GM12873 (cell line): ENCODE results near the gene PRLR.

Experiments used
- TF ChIP-seq, protein P1 (sequence below): IDR thresholded peaks from 2 replicates; pipeline ENCODE4 v1.5.1; 2012; ENCODE audit warnings: low read depth, mild to moderate bottlenecking, moderate library complexity, low read length, control low read depth; ENCODE audit not compliant: insufficient read depth; ENCODE audit errors: missing control alignments

Gene PRLR

DNA sequence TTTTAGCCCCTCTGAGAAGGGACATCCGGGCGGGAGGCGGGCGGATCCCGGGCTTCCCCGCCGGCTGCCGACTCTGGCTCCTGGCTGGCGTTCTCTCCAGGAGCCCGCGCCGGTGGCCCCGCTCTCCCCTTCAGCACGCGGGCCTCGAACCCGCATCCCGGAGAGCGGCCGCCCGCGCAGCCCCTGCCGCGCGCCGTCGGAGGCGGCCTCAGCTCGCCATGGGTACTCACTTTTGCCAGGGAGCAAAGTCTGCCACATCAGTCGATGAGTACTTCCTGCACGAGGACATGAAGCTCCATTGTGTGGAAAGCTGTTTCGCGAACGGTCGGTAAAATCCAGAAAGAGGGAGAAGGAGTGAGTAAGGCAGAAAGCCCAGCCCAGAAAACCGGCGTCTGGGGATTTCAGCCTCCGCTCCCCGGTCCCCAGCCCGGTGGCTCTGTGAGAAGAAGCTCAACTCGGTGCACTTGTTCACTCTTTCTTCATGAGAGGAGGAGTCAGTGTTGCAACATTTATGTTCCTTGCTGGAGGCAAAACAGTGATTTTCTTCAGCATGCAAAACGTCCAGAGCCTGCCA, at the start of gene PRLR:
Gene PRLR, minus strand, starts transcription at position 450 of the 574 bp plus-strand sequence. CDS start 140,867 bp downstream, outside the sequence.
- TF ChIP-seq, protein P1, sequence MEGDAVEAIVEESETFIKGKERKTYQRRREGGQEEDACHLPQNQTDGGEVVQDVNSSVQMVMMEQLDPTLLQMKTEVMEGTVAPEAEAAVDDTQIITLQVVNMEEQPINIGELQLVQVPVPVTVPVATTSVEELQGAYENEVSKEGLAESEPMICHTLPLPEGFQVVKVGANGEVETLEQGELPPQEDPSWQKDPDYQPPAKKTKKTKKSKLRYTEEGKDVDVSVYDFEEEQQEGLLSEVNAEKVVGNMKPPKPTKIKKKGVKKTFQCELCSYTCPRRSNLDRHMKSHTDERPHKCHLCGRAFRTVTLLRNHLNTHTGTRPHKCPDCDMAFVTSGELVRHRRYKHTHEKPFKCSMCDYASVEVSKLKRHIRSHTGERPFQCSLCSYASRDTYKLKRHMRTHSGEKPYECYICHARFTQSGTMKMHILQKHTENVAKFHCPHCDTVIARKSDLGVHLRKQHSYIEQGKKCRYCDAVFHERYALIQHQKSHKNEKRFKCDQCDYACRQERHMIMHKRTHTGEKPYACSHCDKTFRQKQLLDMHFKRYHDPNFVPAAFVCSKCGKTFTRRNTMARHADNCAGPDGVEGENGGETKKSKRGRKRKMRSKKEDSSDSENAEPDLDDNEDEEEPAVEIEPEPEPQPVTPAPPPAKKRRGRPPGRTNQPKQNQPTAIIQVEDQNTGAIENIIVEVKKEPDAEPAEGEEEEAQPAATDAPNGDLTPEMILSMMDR: no peak

DNA sequence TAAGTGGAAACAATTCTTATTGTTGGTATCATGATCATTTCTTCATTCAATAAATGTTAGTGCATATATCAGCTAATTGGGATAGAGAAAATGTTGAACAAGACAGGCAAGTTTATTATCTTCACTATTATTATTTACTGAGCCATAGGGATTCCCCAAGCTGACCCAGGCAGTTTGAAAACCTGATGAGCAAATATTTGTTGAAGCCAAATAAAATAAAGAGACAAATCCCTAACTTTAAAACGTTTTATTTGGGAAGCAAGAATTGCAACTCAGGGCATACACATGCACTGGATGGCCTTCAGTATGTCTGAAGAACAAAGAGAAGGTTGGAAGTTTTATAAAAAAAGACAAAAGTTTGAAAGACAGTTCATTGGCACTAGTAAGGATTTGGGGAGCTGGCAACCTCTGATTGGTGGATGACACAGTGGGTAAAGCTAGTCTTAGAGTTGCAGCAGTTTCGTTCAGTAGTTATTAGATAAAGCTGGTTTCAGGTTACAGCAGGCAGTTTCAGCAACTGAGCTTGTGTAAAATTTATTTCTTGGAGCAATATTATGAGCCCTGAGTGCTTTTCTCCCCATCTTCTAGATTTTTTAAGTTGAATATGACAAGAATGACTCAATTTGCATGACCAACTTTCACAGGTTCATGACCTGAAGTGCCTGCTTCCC, 44.7 kb upstream of the PRLR start:
- TF ChIP-seq, protein P1: no peak

DNA sequence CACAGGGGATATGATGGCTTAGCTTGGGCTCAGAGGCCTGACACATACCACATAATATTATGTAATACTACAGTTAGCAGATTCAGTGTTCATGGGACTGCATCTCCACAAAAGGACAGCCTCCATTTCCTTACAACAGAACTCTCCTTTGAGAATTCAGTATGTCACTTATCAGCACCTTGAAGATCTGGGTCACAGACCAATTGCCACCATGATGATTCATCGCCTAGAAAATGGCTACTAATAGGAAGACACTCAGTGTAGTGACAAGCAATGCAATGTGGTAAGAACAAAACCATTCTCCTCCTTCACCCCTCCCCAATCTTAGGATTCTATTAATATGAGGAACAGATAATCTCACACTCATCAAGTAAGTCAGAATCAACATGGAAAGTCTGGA, 38.7 kb upstream of the PRLR start:
- TF ChIP-seq, protein P1: no peak

DNA sequence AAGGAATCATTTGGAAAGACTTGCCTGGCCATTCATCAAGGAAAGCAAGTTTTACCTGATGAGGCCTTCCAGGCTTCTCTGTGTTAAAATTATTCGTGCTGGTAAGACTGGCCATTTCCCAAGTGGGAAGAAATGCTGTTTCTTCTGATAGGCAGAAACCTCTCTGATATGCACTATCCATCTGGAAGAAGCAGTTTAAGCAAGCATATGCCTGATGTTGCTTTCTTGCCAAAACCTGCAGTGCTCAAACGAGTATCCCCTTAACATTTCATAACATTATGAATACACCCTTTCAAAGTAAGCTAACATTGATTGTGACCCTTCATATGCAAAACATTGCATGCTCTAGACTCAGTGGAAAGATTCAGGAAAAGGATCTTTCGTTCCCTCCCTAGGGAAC, 36.0 kb upstream of the PRLR start:
- TF ChIP-seq, protein P1: no peak

DNA sequence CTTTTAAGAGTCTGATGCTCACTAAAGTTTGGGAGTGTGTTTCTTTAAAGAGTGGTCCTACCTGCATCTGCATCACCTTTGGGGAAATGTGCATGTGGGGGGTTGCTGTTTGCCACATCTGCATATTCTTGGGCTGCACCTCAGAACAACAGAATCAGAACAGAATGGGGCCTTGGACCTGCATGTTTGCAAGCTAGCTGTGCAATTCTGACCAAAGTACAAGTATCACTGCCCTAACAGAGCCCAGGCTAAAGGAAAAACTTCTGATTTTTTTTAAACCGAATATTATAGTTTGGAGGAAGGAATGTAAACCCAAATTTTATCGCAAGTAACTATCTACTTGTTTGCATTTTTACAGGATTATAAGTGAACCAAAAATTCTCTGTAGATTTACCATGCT, 34.2 kb upstream of the PRLR start:
- TF ChIP-seq, protein P1: no peak

DNA sequence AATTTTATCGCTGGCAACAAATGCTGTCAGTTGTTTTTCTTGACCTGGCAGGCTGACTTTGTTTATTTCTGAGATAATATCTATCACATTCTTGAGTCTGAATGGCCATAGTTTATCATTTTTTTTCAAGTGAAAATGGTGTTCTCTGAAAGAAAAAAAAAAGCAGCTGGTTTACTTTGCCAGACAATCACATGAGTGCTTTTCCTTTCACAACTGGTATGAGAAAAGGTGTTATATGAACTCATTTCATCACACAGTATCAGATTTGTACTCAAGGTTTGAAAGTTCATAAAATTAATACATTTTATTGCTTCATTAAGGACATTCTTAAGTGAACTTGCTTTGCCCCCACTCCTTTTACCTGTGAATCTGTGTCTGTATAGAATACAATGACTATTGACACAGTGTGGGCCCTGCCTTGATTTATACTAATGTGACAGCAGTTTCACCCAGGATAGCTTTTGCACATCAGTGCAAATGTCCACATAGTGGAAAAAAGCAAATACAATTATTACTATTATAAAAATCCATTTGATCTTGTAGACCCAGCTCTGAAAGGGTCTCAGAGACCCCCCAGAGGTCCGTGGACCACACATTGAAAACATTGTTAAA, 33.1 kb upstream of the PRLR start:
- TF ChIP-seq, protein P1: no peak

DNA sequence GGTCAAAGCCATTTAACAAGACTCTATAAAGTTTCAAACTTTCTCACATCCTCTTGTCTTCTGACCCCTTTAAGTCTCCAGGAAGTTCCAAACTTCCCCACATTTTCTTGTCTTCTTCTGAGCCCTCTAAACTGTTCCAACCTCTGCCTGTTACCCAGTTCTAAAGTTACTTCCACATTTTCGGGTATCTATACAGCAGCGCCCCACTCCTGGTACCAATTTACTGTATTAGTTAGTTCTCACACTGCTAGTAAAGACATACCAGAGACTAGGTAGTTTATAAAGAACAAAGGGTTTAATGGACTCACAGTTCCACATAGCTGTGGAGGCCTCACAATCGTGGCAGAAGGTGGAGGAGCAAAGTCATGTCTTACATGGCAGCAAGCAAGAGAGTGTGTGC, 23.3 kb upstream of the PRLR start:
- TF ChIP-seq, protein P1: no peak
